GM12873 (cell line): ENCODE data around the gene SLC9A4.

Source experiments
- TF ChIP-seq, protein P1 (sequence below): IDR thresholded peaks from 2 replicates; pipeline ENCODE4 v1.5.1; 2012; ENCODE audit warnings: low read depth, mild to moderate bottlenecking, moderate library complexity, low read length, control low read depth; ENCODE audit not compliant: insufficient read depth; ENCODE audit errors: missing control alignments

SLC9A4 gene

DNA sequence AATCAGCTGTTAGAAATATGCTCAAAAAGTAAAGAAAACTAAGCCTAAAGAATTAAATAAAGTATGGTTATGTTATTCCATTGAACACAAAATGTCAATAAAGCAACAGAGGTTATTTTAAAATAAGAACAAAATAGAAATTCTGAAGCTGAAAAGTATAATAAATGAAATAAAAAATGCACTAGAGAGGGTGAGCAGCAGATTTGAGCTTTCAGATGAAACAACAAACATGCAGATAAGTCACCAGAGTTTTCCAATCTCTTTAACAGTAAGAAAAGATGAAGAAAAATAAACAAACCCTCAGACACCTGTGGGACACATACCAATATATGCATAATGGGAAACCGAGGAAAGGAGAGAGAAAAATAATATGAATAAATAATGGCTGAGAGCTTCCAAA lies 76.0 kb downstream of the SLC9A4 start:
- TF ChIP-seq, protein P1, sequence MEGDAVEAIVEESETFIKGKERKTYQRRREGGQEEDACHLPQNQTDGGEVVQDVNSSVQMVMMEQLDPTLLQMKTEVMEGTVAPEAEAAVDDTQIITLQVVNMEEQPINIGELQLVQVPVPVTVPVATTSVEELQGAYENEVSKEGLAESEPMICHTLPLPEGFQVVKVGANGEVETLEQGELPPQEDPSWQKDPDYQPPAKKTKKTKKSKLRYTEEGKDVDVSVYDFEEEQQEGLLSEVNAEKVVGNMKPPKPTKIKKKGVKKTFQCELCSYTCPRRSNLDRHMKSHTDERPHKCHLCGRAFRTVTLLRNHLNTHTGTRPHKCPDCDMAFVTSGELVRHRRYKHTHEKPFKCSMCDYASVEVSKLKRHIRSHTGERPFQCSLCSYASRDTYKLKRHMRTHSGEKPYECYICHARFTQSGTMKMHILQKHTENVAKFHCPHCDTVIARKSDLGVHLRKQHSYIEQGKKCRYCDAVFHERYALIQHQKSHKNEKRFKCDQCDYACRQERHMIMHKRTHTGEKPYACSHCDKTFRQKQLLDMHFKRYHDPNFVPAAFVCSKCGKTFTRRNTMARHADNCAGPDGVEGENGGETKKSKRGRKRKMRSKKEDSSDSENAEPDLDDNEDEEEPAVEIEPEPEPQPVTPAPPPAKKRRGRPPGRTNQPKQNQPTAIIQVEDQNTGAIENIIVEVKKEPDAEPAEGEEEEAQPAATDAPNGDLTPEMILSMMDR: no peak

DNA sequence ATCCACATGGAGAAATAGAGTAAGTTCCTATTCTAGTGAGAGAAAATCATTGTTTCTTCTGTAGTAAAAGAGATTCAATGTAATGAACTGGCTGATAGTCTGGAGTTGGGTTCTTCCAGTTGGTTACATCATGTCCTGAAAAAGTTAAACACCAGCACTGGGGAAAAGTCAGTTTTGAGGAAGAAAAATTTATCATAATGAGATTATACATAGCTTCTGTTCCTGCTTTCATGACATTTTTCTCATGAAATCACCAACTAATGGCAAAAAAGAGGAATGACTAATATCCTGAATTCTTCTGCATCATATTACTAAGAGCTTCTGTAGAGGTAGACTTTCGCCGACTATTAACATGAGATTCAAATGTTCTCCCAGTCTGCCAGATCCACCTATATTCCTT lies 77.1 kb downstream of the SLC9A4 start:
- TF ChIP-seq, protein P1: no peak

DNA sequence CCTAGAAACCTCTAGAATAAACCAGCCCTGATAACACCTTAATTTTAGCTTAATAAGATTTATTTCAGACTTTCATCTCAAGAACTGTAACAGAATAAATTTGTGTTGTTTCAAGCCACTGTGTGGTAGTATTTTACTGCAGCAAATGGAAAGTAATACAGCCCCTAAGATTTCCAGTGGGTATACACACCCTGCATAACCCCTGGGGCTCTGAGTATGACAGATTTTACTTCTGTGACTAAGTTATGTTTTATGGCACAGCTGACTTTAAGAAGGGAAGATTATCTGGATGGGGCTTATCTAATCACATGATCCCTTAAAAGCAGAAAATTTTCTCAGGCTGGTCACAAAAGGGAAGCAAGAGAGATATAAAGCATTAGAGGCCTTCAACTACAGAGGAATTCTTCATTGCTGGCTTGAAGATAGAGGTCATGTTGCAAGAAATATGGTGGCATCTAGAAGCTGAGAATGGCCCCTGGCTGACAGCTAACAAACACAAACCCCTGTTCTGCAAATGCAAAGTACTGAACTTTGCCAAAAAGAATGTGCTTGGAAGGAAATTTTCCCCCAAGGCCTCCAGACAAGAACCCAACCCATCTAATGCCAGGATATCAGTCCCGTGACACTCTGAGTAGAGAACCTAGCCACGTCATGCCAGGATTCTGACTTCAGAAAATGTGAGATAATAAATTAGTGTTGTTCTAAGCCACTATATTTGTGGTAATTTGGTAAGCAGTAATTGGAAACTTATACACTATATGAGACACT lies 78.5 kb downstream of the SLC9A4 start:
- TF ChIP-seq, protein P1: no peak

DNA sequence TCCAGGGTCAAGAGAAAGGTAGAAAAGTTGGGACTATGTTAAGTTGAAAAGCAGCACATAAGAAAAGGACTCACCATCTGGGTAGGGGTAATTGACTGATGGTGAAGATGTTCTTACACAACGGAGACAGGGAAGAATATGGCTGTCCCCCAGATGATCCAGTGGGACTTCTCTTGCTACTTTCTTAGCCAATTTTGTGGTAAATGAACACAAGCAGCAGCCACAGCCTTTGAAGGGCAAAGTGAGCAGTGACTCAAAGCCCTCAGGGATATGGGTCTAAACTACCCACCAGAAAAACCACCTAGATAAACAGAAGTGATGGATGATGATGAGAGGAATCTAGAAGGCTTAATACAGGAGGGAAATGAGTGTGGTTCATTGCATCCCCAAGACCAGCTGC lies 80.6 kb downstream of the SLC9A4 start:
- TF ChIP-seq, protein P1: no peak

DNA sequence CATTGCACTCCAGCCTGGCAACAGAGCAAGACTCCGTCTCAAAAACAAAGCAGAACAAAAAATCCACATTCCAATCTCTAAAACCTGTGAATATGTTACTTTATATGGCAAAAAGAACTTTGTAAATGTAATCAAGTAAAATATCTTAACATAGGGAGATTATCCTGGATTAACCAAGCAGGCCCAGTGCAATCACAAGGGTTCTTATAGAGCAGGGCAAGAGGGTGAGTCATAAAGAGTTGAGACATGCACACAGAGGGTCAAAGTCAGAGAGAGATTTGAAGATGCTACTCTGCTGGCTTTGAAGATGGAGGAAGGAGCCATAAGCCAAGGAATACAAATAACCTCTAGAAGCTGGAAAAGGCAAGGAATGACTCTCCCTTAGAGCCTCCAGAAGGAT lies 85.4 kb downstream of the SLC9A4 start:
- TF ChIP-seq, protein P1: no peak

DNA sequence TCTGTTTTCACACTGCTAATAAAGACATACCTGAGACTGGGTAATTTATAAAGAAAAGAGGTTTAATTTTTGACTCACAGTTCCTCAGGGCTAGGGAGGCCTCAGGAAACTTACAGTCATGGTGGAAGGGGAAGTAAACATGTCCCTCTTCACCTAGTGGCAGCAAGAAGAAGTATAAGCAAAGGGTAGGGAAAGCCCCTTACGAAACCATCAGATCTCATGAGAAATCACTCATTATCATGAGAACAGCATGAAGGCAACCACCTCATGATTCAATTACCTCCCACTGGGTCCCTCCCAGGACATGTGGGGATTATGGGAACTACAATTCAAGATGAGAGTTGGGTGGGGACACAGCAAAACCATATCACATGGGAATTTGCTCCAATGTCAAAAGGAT lies 89.5 kb downstream of the SLC9A4 start:
- TF ChIP-seq, protein P1: peak; percentile 6

DNA sequence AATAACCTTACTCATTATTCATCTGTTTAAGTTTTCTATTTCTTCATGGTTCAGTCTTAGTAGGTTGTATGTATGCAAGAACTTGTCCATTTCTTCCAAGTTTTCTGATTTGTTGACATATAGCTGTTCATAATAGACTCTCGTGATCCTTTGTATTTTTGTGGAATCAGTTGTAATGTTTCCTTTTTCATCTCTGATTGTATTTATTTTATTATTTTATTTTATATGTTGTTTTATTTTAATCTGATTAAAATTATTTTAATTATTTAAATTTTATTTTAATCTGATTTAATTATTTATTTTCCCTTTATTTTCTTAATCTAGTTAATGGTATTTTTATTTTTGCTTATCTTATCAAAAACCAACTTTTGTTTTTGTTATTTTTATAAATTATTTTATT lies 102.9 kb downstream of the SLC9A4 start:
- TF ChIP-seq, protein P1: no peak

DNA sequence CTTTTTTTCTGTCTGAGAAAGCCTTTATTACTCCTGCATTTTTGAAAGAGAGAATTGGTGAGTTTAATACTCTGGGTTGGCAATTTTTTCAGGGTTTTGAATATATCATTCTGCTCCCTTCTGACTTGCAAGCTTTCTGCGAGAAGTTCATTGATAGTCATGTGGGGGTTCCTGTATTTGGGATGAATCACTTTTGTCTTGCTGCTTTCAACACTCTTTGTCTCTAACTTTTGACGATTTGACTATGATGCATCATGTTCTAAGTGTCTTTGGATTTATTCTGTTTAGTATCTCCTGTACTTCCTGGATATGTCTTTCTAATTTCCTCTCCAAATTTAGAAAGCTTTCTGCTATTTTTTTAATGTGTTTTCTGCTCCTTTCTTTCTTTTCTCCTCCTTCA lies 105.3 kb downstream of the SLC9A4 start:
- TF ChIP-seq, protein P1: no peak
